IgD-negative memory B cell (primary cell): Measurements from ENCODE around the gene CREB3L2. TPM values are rescaled to one million over a fixed set of nuclear protein-coding genes. Genes with fewer than 3 reads are reported as not detected.
"Not testable (repeated sequence)": the region's sequence is repeated elsewhere in the genome, so short reads cannot be mapped to it uniquely, and the experiment has no call there.

Source experiments
- H3K27ac Mint-ChIP-seq, 3 donors: one replicate each; pipeline ENCODE4 v1.8.0; 2020 to 2022; ENCODE audit warnings: mild to moderate bottlenecking in 3 of 3, mixed read lengths in 3 of 3, moderate library complexity in 1 of 3
- H3K27me3 Mint-ChIP-seq: one replicate; pipeline ENCODE4 v1.8.0; 2021; ENCODE audit warnings: mixed read lengths
- H3K36me3 Mint-ChIP-seq: one replicate; pipeline ENCODE4 v1.8.0; 2020; ENCODE audit warnings: mild to moderate bottlenecking, mixed read lengths
- H3K4me1 Mint-ChIP-seq, 3 donors: one replicate each; pipeline ENCODE4 v1.8.0; 2020 to 2022; ENCODE audit warnings: mixed read lengths in 3 of 3, mild to moderate bottlenecking in 1 of 3
- H3K4me3 Mint-ChIP-seq, 4 donors: one replicate each; pipeline ENCODE4 v1.8.0; 2020 to 2022; ENCODE audit warnings: mild to moderate bottlenecking in 4 of 4, mixed read lengths in 4 of 4, moderate library complexity in 3 of 4
- H3K9me3 Mint-ChIP-seq, 3 donors: one replicate each; pipeline ENCODE4 v1.8.0; 2020 to 2021; ENCODE audit warnings: mixed read lengths in 3 of 3, mild to moderate bottlenecking in 1 of 3
- polyA plus RNA-seq: library from polyadenylated mRNA; unstranded; fragments of 300-500 nt; fragmentation: Illumina TruSeq; gene quantifications from one replicate; pipeline ENCODE4 v1.2.3, GENCODE V29; 2021

The CREB3L2 gene
- polyA plus RNA-seq, 1 donor from 2014 or later, result 4.9 TPM

- H3K4me3 Mint-ChIP-seq, result peak overlapping the region in 1 of 4 donors; percentile 73
- H3K9me3 Mint-ChIP-seq, result peaks cover 0 to 9% (median 7%) of the 10 kb centered on the region in 3 donors
- H3K36me3 Mint-ChIP-seq, result peaks cover 2% of the 10 kb centered on the region
- peaks cover 18 to 39% (median 24%) of the 10 kb centered on the region in 3 donors for H3K4me1 Mint-ChIP-seq
- H3K27ac Mint-ChIP-seq, result no peak overlapping the region
- no peaks in the 10 kb centered on the region for H3K27me3 Mint-ChIP-seq
Observed at GRCh38 chr7:138025215-138026186, 23.6 kb upstream of the CREB3L2 start.

DNA sequence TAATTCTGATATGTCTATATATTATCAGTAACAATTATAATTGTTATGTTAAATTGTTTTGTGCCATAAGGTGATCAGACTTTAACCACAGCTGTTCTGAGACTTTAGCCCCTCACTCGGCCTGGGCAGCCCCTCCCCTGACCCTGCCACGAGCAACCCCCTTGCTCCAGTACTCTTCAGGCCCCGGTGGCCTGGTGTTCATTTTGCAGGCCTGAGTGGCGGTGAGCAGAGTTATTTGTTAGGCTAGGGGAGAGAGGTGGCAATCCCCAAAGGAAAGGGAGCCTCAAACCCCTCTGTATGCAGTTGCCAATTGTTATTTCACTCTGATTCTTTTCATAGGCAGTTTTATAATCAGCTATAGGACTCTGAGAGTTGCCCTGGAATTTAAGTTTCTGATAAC, 22.9 kb upstream of the CREB3L2 start:
- Mint-ChIP-seq H3K4me3 (no peak overlapping the region), H3K27me3 (no peaks in the 10 kb centered on the region), H3K4me1 (peaks cover 18 to 39% (median 24%) of the 10 kb centered on the region in 3 donors), H3K27ac (no peak overlapping the region), H3K36me3 (peaks cover 2% of the 10 kb centered on the region), H3K9me3 (peaks cover 0 to 9% (median 7%) of the 10 kb centered on the region in 3 donors)

DNA sequence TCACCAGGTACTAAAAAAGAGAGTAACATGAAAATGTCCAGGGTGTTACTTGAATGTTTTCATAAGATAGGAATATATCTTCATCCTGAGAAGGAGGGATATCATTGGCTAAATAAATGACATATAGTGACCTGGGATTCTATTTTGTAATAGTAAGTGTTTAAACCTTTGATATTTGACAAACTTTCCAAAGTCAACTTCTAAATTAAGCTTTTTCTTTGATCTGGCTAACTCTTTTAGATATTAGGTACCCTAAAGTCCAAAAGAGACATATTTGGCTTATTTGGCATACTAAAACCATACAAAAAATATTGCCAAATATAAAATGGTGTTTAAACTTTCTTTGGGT, 22.4 kb upstream of the CREB3L2 start:
- Mint-ChIP-seq H3K4me1 (peaks cover 18 to 38% (median 24%) of the 10 kb centered on the region in 3 donors), H3K4me3 (peak overlapping the region in 2 of 4 donors; percentile 39 to 56), H3K36me3 (peaks cover 2% of the 10 kb centered on the region), H3K27me3 (no peaks in the 10 kb centered on the region), H3K9me3 (peaks cover 0 to 9% (median 7%) of the 10 kb centered on the region in 3 donors), H3K27ac (peak overlapping the region in 1 of 3 donors; percentile 70)

DNA sequence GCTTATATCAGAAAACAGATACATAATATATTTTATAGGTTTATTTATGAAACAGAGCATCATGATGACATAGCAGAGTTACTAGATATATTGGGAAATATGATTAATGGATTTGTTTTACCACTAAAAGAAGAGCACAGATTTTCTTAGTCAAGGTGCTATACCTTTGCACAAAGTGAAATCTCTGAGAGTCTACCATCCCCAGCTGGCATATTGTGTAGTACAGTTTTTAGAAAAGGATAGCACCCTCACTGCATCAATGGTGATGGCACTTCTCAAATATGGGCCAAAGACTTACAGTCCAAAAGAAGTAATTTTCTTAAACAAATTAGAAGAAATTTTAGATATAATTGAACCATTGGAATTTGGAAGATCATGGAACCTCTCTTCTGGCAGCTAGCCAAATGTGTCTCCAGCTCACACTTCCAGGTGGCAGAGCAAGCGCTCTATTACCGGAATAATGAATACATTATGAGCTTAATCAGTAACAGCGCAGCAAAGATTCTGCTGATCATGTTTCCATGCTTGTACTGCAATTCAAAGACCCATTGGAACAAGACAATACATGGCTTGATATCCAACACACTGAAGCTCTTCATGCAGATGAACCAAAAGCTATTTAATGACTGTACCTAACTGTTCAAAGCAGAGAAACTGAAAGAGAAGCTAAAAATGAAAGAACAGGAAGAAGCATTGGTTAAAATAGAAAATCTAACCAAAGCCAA, 21.9 kb upstream of the CREB3L2 start:
- H3K27me3 Mint-ChIP-seq, result no peaks in the 10 kb centered on the region
- H3K36me3 Mint-ChIP-seq, result peaks cover 2% of the 10 kb centered on the region
- peaks cover 16 to 33% (median 22%) of the 10 kb centered on the region in 3 donors for H3K4me1 Mint-ChIP-seq
- peaks cover 0 to 9% (median 7%) of the 10 kb centered on the region in 3 donors for H3K9me3 Mint-ChIP-seq
- peak overlapping the region in 2 of 4 donors; percentile 56 to 57 for H3K4me3 Mint-ChIP-seq
- H3K27ac Mint-ChIP-seq, result peak overlapping the region in 1 of 3 donors; percentile 70

- Mint-ChIP-seq H3K4me3 (peak overlapping the region in 2 of 4 donors; percentile 12 to 60), H3K36me3 (peaks cover 2% of the 10 kb centered on the region), H3K27me3 (no peaks in the 10 kb centered on the region), H3K9me3 (peaks cover 0 to 9% (median 7%) of the 10 kb centered on the region in 3 donors), H3K27ac (no peak overlapping the region), H3K4me1 (peaks cover 13 to 17% (median 15%) of the 10 kb centered on the region in 3 donors)
Observed at GRCh38 chr7:138021889-138022288, 20.0 kb upstream of the CREB3L2 start.

DNA sequence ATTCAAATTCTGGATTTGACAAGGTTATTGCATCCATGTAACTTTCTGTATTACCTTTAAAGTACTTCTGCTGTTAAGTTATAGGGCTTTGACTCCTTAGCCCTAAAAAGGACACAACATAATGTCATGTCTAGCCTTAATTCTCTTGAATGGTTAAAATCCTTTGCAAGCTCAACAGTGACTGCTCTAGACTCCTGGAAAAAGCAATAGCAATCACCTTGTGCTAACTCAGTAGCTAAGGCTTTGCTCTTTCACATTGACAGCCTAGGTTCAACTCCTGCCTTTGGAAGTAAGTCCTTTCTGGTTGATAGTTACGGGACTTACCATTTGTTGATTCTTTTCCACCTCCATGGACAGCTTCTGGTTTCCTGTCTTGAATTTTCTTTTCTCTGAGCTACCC, 16.1 kb upstream of the CREB3L2 start:
- no peaks in the 10 kb centered on the region for H3K4me1 Mint-ChIP-seq
- H3K36me3 Mint-ChIP-seq, result no peaks in the 10 kb centered on the region
- no peak overlapping the region for H3K4me3 Mint-ChIP-seq
- H3K27me3 Mint-ChIP-seq, result no peaks in the 10 kb centered on the region
- H3K9me3 Mint-ChIP-seq, result no peaks in the 10 kb centered on the region
- no peak overlapping the region for H3K27ac Mint-ChIP-seq

GRCh38 chr7:138015096-138015495, 13.2 kb upstream of the CREB3L2 start:
- no peak overlapping the region for H3K4me3 Mint-ChIP-seq
- H3K27ac Mint-ChIP-seq, result no peak overlapping the region
- H3K27me3 Mint-ChIP-seq, result peaks cover 2% of the 10 kb centered on the region
- H3K36me3 Mint-ChIP-seq, result no peaks in the 10 kb centered on the region
- H3K4me1 Mint-ChIP-seq, result no peaks in the 10 kb centered on the region
- no peaks in the 10 kb centered on the region for H3K9me3 Mint-ChIP-seq

DNA sequence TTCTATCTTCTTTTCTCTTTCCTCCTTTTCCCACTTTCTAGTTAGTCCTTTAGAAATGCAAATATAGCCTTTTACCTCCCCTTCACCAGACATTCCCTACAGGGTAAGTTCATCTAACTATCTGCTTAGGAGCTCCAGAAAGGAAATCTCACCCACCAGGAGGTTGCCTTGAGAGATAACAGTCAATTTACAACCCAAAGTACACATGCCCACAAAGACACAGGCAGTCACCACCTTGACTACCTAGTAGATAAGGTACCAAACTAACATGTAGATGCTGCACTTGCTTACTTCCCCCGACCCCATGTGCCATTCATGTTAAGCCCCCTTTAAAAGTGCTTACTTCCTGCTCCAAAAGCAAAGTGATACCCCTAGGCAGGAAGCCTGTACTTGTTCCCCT, 12.8 kb upstream of the CREB3L2 start:
- H3K4me1 Mint-ChIP-seq, result no peaks in the 10 kb centered on the region
- H3K27ac Mint-ChIP-seq, result no peak overlapping the region
- peaks cover 2% of the 10 kb centered on the region for H3K27me3 Mint-ChIP-seq
- H3K36me3 Mint-ChIP-seq, result no peaks in the 10 kb centered on the region
- H3K9me3 Mint-ChIP-seq, result no peaks in the 10 kb centered on the region
- H3K4me3 Mint-ChIP-seq, result no peak overlapping the region

GRCh38 chr7:138014201-138014600, 12.3 kb upstream of the CREB3L2 start:
- not testable (repeated sequence) for H3K27ac Mint-ChIP-seq, H3K27me3 Mint-ChIP-seq, H3K4me3 Mint-ChIP-seq, H3K36me3 Mint-ChIP-seq, H3K4me1 Mint-ChIP-seq, H3K9me3 Mint-ChIP-seq

GRCh38 chr7:138009350-138009653, 7.4 kb upstream of the CREB3L2 start:
- Mint-ChIP-seq H3K9me3 (no peaks in the 10 kb centered on the region), H3K36me3 (no peaks in the 10 kb centered on the region), H3K4me1 (peaks cover 0 to 4% (median 3%) of the 10 kb centered on the region in 3 donors), H3K27ac (no peak overlapping the region), H3K4me3 (no peak overlapping the region), H3K27me3 (peaks cover 2% of the 10 kb centered on the region)

DNA sequence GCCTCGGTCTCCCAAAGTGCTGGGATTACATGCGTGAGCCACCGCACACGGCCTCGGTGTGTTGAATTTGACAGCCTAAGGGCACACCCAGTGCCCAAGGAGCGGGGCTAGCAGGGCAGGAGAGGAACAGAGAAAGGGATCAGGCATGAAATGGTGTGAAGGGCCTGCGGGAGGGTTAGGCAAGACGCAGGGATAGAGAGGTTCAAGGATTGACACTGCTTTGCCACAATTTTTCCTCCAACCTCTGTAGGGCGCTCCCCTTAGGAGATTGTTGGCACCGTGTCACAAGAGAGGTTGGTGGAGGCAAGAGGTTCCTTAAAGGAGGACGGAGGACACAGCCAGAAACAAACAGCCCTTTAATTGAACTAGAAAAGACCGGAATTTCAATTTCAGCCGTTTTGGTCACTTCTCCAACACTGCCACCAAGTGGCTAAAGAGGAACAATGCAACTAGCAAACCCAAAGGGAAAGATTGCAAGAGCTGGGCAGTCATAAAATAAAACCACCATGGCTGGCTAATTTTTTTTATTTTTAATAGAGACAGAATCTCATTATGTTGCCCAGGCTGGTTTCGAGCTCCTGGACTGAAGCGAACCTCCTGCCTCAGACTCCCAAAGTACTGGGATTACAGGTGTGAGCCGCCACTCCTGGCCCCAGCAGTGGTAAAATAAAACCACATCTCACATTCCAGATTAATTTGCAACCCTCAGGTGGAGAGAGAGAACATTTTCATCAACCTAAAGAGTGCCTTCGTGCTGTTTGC, 6.9 kb upstream of the CREB3L2 start:
- Mint-ChIP-seq H3K36me3 (no peaks in the 10 kb centered on the region), H3K4me1 (peaks cover 0 to 4% (median 3%) of the 10 kb centered on the region in 3 donors), H3K27ac (peak overlapping the region in 1 of 3 donors; percentile 78), H3K27me3 (peaks cover 2% of the 10 kb centered on the region), H3K4me3 (no peak overlapping the region), H3K9me3 (no peaks in the 10 kb centered on the region)

DNA sequence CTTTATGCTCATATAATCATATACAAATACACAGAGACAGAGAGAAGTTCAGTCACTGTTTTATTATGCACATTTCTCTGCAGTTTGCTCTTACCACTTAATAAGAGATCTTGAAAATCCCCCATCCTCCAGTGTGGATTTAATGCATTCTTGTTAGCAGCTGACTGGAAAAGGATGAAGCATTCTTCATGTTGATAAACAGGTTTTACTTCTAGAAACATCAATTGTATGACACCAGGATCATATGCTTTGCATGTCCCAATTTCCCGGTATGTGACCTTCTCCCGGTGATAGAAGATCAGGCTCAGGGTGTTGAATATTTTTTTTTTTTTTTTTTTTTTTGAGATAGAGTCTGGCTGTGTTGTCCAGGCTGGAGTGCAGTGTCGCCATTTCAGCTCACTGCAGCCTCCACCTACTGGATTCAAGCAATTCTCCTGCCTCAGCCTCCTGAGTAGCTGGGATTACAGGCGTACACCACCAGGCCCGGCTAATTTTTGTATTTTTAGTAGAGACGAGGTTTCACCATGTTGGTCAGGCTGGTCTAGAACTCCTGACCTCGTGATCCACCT, 6.2 kb upstream of the CREB3L2 start:
- peaks cover 0 to 4% (median 3%) of the 10 kb centered on the region in 3 donors for H3K4me1 Mint-ChIP-seq
- H3K27me3 Mint-ChIP-seq, result peaks cover 2% of the 10 kb centered on the region
- H3K27ac Mint-ChIP-seq, result no peak overlapping the region
- H3K9me3 Mint-ChIP-seq, result no peaks in the 10 kb centered on the region
- no peaks in the 10 kb centered on the region for H3K36me3 Mint-ChIP-seq
- no peak overlapping the region for H3K4me3 Mint-ChIP-seq

GRCh38 chr7:138006106-138006505, 4.2 kb upstream of the CREB3L2 start:
- H3K27me3 Mint-ChIP-seq, result peaks cover 2% of the 10 kb centered on the region
- no peaks in the 10 kb centered on the region for H3K36me3 Mint-ChIP-seq
- peaks cover 9 to 12% (median 10%) of the 10 kb centered on the region in 3 donors for H3K4me1 Mint-ChIP-seq
- no peak overlapping the region for H3K27ac Mint-ChIP-seq
- H3K9me3 Mint-ChIP-seq, result no peaks in the 10 kb centered on the region
- no peak overlapping the region for H3K4me3 Mint-ChIP-seq

- H3K27ac Mint-ChIP-seq, result peak overlapping the region in 1 of 3 donors; percentile 31
- H3K27me3 Mint-ChIP-seq, result no peaks in the 10 kb centered on the region
- H3K4me1 Mint-ChIP-seq, result peaks cover 18 to 21% (median 20%) of the 10 kb centered on the region in 3 donors
Observed at GRCh38 chr7:138004936-138005335, 3.0 kb upstream of the CREB3L2 start.

More at GRCh38 chr7:138004936-138005335, 3.0 kb upstream of the CREB3L2 start:
- peak overlapping the region in 1 of 4 donors; percentile 56 for H3K4me3 Mint-ChIP-seq
- H3K9me3 Mint-ChIP-seq, result no peaks in the 10 kb centered on the region
- H3K36me3 Mint-ChIP-seq, result no peaks in the 10 kb centered on the region
